ENCODE measurements around the gene PSMC5.
A peak's percentile ranks its signal among the peaks of the same experiment; 100 is the strongest.
"Not testable (repeated sequence)": the region's sequence is repeated elsewhere in the genome, so short reads cannot be mapped to it uniquely, and the experiment has no call there.

Gene PSMC5

DNA sequence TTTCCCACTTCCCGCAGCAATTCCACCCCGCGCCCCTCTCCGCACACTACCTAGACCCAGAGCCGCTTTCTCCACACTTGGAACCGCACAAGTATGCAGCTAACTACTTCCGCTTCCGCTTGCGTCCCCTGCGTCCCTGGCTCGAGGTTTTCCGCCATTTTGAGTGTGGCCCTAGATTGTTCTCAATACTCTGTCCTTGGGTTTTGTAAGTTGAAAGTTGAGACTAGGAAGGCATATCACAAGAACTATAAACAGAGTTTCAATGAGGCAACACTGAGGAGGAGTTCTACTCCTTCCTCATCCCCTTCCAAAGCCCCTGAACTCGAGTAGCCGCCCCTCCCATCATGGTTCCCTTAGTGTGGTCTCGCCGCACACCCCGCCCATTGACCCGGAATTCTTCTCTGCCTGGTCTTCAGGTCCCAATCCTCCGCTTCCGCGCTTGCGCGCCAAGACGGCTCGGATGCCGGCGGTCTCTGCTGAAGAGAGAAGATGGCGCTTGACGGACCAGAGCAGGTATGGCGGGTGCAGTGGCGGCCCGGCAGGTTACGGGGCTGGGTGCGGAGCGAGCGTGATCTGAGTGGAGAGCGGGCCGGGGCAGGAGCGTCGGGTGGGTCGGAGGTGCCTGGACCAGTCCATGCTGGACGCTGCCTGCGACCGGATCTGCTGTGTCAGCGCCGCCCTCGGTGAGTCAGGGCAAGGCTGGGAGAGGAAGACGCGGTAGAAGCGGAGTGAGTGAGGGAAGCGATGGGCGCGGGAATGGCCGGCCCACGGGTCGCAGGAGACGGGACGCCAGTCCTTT is at the start of gene PSMC5, which contains the start of gene FTSJ3:
PSMC5 (plus strand) TSS at position 430 of the 799 bp plus-strand sequence; CDS start at position 490, 60 bp downstream.
FTSJ3 (minus strand) TSS at position 662 of the 799 bp plus-strand sequence. CDS start 761 bp downstream, outside the sequence.
- peak; percentile 86 to 90 for DNase-seq (ENCODE audit: low read depth in 2 of 2)

GRCh38 chr17:63780507-63780906 is 46.7 kb upstream of the PSMC5 start:
- no peak for DNase-seq (ENCODE audit: low read depth in 2 of 2)

DNA sequence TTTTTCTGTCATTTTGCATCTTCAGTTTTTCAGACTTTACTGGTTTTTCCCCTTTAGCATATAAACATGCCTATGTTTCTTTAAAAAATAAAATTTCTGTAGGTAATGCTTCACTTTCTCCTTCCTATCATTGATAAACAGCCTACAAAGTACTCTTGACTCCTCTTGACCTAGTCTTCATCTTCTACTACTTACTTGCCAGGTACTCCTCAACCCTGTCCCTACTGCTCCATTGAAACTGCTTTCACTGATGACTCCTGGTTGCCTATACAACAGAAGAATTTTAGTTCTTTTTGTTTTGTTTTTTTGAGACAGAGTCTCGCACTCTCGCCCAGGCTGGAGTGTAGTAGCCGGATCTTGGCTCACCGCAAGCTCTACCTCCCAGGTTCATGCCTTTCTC is 46.3 kb upstream of the PSMC5 start:
- DNase-seq (ENCODE audit: low read depth in 2 of 2): no peak

DNA sequence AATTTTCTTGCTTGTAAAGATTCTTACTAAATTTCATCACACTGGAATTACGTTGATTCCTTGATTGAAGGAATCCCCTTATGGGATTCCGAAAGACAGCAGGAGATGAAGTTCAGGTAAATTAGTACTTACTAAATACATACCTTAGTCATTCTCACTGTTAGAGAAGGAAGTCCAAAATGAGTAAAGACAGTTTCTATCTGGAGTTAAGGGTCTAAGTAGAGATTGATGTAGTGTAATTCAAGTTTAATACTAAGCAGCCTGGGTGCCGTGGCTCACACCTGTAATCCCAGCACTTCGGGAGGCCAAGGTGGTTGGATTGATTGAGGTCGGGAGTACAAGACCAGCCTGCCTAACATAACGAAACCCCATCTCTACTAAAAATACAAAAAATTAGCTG is 43.7 kb upstream of the PSMC5 start:
- DNase-seq (ENCODE audit: low read depth in 2 of 2): no peak

- DNase-seq (ENCODE audit: low read depth in 2 of 2): no peak
Measured at GRCh38 chr17:63785556-63785955, 41.7 kb upstream of the PSMC5 start.

DNA sequence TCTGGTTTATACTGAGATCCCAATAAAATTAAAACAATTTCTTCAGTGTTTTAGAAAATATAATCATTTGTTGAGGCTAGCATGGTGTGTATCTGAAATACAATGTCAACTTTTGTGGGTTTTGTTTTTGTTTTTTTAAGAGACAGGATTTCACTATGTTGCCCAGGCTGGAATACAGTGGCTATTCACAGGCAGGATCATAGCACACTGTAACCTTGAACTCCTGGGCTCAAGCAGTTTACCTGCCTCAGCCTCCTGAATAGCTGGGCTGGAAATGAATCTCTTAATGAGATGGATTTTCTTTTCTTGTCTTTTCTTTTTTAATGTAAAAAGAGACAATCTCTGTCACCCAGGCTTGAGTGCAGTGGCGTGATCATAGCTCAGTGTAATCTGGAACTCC is 41.1 kb upstream of the PSMC5 start:
- DNase-seq (ENCODE audit: low read depth in 2 of 2): no peak

DNA sequence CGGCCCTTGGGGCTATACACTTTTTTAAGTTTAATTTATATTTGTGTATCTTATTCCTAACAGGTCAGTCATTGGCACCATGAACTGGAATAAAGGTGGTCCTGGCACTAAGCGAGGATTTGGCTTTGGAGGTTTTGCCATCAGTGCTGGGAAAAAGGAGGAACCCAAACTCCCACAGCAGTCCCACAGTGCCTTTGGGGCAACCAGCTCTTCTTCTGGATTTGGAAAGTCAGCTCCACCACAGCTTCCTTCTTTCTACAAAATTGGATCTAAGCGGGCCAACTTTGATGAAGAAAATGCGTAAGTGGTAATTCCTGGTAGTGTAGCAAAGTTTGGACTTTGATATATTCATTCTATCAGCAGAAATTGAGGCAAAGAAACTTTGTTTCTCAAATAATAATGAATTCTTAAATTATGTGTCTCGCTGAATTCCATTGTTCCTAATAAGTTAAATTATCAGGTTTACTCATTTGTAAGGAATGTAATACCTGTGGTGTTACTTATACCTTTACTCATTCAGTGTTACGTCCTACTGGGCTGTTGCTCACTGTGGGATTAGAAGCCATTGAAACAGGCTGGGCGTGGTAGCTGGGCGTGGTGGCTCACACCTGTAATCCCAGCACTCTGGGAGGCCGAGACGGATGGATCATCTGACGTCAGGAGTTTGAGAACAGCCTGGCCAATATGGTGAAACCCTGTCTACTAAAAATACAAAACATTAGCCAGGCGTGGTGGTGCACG is 40.1 kb upstream of the PSMC5 start:
- DNase-seq (ENCODE audit: low read depth in 2 of 2): no peak

GRCh38 chr17:63790057-63790456 is 37.2 kb upstream of the PSMC5 start:
- no peak for DNase-seq (ENCODE audit: low read depth in 2 of 2)

DNA sequence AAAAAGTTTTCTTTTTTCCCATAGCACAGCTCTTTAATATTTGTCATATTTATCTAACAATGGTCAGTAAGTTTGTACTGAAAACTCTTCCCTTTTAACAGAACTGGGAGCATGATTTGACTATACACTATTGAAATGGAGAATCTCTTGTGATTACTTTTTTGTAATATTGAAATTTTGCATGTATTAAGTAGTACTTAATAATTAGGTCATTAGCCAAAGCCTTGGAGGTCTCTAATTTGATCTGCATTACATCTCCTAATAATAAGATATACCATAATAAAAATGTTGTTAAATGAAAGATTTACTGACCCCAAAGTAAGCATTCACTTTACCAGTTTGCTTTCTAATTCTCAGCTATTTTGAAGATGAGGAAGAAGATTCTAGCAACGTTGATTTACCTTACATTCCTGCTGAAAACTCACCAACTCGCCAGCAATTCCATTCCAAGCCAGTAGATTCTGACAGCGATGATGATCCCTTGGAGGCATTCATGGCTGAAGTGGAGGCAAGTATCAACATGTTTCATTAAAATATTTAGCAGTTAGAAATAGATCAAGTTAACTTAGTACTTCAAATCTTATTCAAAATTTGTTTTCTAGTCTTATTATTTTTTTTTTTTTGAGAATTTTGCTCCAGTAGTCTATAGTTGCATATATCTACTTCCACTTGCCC is 35.0 kb upstream of the PSMC5 start:
- no peak for DNase-seq (ENCODE audit: low read depth in 2 of 2)

GRCh38 chr17:63796375-63796774 is 30.9 kb upstream of the PSMC5 start:
- not testable (repeated sequence) for DNase-seq (ENCODE audit: low read depth in 2 of 2)

GRCh38 chr17:63798572-63799106 is 28.6 kb upstream of the PSMC5 start:
- DNase-seq (ENCODE audit: low read depth in 2 of 2): no peak

DNA sequence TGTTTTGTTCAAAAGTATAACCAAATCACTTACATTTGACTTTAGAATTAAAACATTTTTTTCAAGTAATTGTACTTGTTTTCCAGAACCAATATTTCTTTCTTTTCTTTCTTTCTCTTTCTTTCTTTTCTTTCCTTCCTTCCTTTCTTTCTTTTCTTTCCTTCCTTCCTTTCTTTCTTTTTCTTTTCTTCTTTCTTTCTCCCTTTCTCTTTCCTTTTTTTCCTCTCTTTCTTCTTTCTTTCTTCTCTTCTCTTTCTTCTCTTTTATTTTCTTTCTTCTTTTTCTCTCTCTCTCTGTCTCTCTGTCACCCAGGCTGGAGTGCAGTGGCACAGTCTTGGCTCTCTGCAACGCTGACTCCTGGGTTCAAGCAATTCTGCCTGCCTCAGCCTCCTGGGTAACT is 26.4 kb upstream of the PSMC5 start:
- no peak for DNase-seq (ENCODE audit: low read depth in 2 of 2)

DNA sequence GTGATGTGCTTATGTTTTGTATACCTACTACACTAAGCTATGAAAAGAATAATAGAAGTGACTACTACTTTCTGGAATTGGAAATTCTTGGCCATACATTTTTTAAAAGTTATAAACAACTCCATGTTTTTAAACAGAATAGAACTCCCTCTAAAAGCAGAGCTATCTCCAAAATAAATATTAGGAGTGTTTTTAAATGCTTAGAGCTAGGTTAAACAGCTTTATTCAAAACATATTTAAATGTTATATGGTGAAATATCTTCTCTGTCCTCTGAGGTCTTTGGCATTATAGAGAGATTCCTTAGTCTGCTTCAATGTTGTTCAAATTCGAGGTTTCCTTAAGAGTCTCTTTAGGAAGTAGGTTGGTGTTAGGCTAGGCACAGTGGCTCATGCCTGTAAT is 22.9 kb upstream of the PSMC5 start:
- no peak for DNase-seq (ENCODE audit: low read depth in 2 of 2)

DNA sequence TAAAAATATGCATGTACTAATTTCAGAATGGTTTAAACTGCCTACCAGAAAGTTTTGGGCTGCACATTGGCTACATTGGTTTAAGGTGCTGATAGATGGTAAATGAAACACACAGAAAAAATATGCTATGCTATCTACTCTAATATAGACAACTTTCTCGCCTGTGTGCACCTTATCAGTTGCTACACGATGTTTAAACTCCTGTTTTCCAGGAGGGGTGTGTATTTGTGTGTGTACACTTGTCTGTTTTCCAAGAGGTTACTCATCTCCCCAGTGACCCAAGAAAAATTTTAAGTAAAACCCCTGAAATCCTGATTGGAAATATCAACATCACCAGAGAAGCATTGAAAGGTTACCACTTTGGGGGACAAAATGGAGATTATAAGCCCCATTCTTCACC is 21.6 kb upstream of the PSMC5 start:
- no peak for DNase-seq (ENCODE audit: low read depth in 2 of 2)

- no peak for DNase-seq (ENCODE audit: low read depth in 2 of 2)
Measured at GRCh38 chr17:63809970-63810369, 17.3 kb upstream of the PSMC5 start.

- no peak for DNase-seq (ENCODE audit: low read depth in 2 of 2)
Measured at GRCh38 chr17:63816123-63816522, 11.1 kb upstream of the PSMC5 start.

DNA sequence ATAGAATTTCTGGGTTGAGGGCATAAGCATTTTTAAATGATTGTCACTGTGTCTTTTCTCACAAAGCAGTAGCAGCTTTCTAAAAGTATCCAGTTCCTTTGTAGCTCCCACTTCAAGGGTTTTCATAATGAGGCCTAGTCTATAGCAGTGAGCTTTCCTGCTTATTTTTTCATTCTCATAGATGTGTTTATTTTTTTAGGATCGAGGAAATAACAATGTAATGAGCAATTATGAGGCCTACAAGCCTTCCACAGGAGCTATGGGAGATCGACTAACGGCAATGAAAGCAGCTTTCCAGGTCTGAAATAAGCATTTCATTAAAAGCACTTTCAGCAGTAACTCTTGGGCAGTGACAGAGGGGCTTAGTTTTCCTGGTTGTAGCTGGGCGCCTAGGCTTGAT is 10.6 kb upstream of the PSMC5 start:
- no peak for DNase-seq (ENCODE audit: low read depth in 2 of 2)

GRCh38 chr17:63817736-63818385 is 9.4 kb upstream of the PSMC5 start:
- no peak for DNase-seq (ENCODE audit: low read depth in 2 of 2)

DNA sequence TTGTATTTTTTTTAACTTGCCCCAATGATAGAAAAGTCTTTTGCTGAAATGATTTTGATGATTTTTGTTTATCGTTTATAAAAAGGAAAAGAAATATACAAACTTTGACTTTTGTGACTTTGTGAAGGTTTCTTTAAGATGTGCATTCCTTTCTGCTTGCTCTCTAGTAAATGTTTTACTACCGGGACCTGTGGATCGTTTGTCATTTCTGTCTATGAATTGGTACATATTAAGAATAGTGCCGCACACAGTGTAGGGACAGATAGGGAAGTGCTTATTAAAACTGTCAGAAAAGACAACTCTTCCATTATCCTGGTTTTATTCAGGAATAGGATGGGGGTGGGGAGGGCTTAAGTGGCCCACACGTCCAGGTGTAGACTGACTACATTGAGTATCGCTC is 8.1 kb upstream of the PSMC5 start:
- no peak for DNase-seq (ENCODE audit: low read depth in 2 of 2)

- no peak for DNase-seq (ENCODE audit: low read depth in 2 of 2)
Measured at GRCh38 chr17:63819585-63820537, 7.4 kb upstream of the PSMC5 start.
